Measurements from ENCODE around the gene SIK2.

DNA sequence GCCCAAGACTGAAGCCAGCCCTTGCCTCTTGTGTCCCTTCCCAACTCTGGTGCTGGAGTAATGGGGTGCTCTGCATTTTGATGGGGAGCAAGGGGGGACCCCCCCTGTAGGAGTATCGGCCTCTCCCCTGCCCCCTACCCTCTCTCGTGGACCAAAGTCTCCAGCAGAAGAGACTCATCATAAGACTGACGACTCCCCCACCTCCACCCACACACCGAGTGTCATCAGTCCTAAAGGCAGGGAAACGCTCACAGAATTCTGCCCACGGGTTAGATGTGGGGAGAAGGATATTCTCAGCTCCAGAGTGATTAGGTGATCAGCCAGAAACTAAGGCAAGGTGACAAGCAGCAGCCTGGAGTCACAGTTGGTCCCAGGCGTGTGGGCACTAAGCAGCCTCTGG is 125.2 kb downstream of the SIK2 start:
- no peak for TF ChIP-seq CTCF (IDR thresholded peaks at IDR 0.05)
- TF ChIP-seq EZH2 (IDR thresholded peaks at IDR 0.05; ENCODE audit: borderline replicate concordance, insufficient read depth, low read depth, low read length, poor library complexity, severe bottlenecking) = no peak
